Measurements from ENCODE around the gene PKIB. TPM values are rescaled to one million over a fixed set of nuclear protein-coding genes. Genes with fewer than 3 reads are reported as not detected.

PKIB gene
- total RNA-seq, 3 donors from 2014 or later = 0.56 TPM; not detected in 2

- Mint-ChIP-seq H3K9me3 (peaks cover 4% of the 10 kb centered on the region), H3K4me1 (ENCODE audit: low read depth) (no peaks in the 10 kb centered on the region), H3K27me3 (ENCODE audit: low read depth) (no peaks in the 10 kb centered on the region), H3K4me3 (no peak overlapping the region), H3K36me3 (ENCODE audit: insufficient read depth) (no peaks in the 10 kb centered on the region)
- ATAC-seq = no peak
- DNase-seq = no peak
These were observed 162.7 kb downstream of the PKIB start for GRCh38 chr6:122772724-122773415.

Other genes with a start within 250 kb of the PKIB start
- 10 to 100 TPM; 15.2 to 19.1 (median 18.0) TPM for gene HSF2, start 210.8 kb upstream of the PKIB start, total RNA-seq
- gene SERINC1, start 138.6 kb upstream of the PKIB start, total RNA-seq = 10 to 100 TPM; 40.0 to 56.8 (median 46.7) TPM
- not detected for gene FABP7, start 169.3 kb downstream of the PKIB start, total RNA-seq
- gene SMPDL3A, start 178.9 kb downstream of the PKIB start, total RNA-seq = under 1 TPM in 1 of 3 donors, not detected in 2; 0.22 TPM